ENCODE data around the gene RNASE13. TPM values are rescaled to one million over a fixed set of nuclear protein-coding genes. Genes with fewer than 3 reads are reported as not detected.
A peak's percentile ranks its signal among the peaks of the same experiment; 100 is the strongest.

Gene RNASE13
- total and polyA plus RNA-seq, 4 donors = not detected

- ATAC-seq (ENCODE audit: insufficient read depth, low FRiP score) (no peak), DNase-seq (no peak)
- Histone ChIP-seq H3K4me3 (no peak overlapping the region), H3K36me3 (ENCODE audit: control insufficient read depth in 4 of 4, insufficient read depth in 4 of 4, low read length in 4 of 4) (peaks cover 3 to 10% (median 6%) of the 10 kb centered on the region in 4 donors), H3K9me3 (ENCODE audit: control insufficient read depth in 4 of 4, insufficient read depth in 3 of 4, low read length in 3 of 4) (no peaks in the 10 kb centered on the region), H3K27ac (ENCODE audit: low read depth in 1 of 2, low read length in 1 of 2) (no peak overlapping the region), H3K9ac (ENCODE audit: insufficient read depth in 1 of 2, low read length in 2 of 2) (no peak overlapping the region), H3K27me3 (ENCODE audit: control insufficient read depth in 3 of 3, insufficient read depth in 3 of 3, low read length in 2 of 3) (no peaks in the 10 kb centered on the region), H3K4me1 (ENCODE audit: control insufficient read depth in 5 of 5, insufficient read depth in 5 of 5, low read length in 5 of 5) (peaks cover 0 to 2% (median 0%) of the 10 kb centered on the region in 5 donors)
- TF ChIP-seq CTCF (IDR thresholded peaks at IDR 0.05; ENCODE audit: control extremely low read depth, extremely low read depth) = no peak
- 75 to 84% methylated on average over 7 of the region's 7 CpGs for WGBS, 2 donors
Measured at GRCh38 chr14:21001218-21001617, 33.4 kb downstream of the RNASE13 start.

- H3K36me3 ChIP-seq (ENCODE audit: control insufficient read depth in 4 of 4, insufficient read depth in 4 of 4, low read length in 4 of 4) = peaks cover 13 to 24% (median 21%) of the 10 kb centered on the region in 4 donors
- 84 to 87% methylated on average over 4 of the region's 4 CpGs for WGBS, 2 donors
- TF ChIP-seq CTCF (IDR thresholded peaks at IDR 0.05; ENCODE audit: control extremely low read depth, extremely low read depth) = no peak
- ATAC-seq (ENCODE audit: insufficient read depth, low FRiP score) (no peak), DNase-seq (no peak)
- no peak overlapping the region for H3K9ac ChIP-seq (ENCODE audit: insufficient read depth in 1 of 2, low read length in 2 of 2)
- H3K9me3 ChIP-seq (ENCODE audit: control insufficient read depth in 4 of 4, insufficient read depth in 3 of 4, low read length in 3 of 4) = no peaks in the 10 kb centered on the region
- H3K27ac ChIP-seq (ENCODE audit: low read depth in 1 of 2, low read length in 1 of 2) = no peak overlapping the region
- H3K4me3 ChIP-seq = no peak overlapping the region
- no peaks in the 10 kb centered on the region for H3K27me3 ChIP-seq (ENCODE audit: control insufficient read depth in 3 of 3, insufficient read depth in 3 of 3, low read length in 2 of 3)
- H3K4me1 ChIP-seq (ENCODE audit: control insufficient read depth in 5 of 5, insufficient read depth in 5 of 5, low read length in 5 of 5) = peaks cover 0 to 2% (median 0%) of the 10 kb centered on the region in 5 donors
Measured at GRCh38 chr14:20999591-20999990, 35.0 kb downstream of the RNASE13 start.

GRCh38 chr14:20998674-20999366 lies 35.8 kb downstream of the RNASE13 start, which contains the start of gene SLC39A2:
Gene SLC39A2, plus strand, starts transcription at chr14:20999293. Its CDS starts 154 bp downstream, at chr14:20999447.
- WGBS, 2 donors = 53 to 79% methylated on average over 6 of the region's 6 CpGs
- Histone ChIP-seq H3K27ac (ENCODE audit: low read depth in 1 of 2, low read length in 1 of 2) (no peak within 1 kb of the TSS), H3K4me3 (no peak within 1 kb of the TSS), H3K36me3 (ENCODE audit: control insufficient read depth in 4 of 4, insufficient read depth in 4 of 4, low read length in 4 of 4) (peaks cover 20 to 30% (median 25%) of the 10 kb centered on the region in 4 donors), H3K4me1 (ENCODE audit: control insufficient read depth in 5 of 5, insufficient read depth in 5 of 5, low read length in 5 of 5) (peaks cover 0 to 2% (median 0%) of the 10 kb centered on the region in 5 donors), H3K9ac (ENCODE audit: insufficient read depth in 1 of 2, low read length in 2 of 2) (no peak within 1 kb of the TSS), H3K9me3 (ENCODE audit: control insufficient read depth in 4 of 4, insufficient read depth in 3 of 4, low read length in 3 of 4) (no peaks in the 10 kb centered on the region), H3K27me3 (ENCODE audit: control insufficient read depth in 3 of 3, insufficient read depth in 3 of 3, low read length in 2 of 3) (no peaks in the 10 kb centered on the region)
- TF ChIP-seq CTCF (IDR thresholded peaks at IDR 0.05; ENCODE audit: control extremely low read depth, extremely low read depth) = no peak
- no peak for DNase-seq
- ATAC-seq (ENCODE audit: insufficient read depth, low FRiP score) = peak; percentile 77
